HL-60/S4 treated with phorbol 12-myristate 13-acetate at 8.2 ng/mL for 4 days and 3 days (cell line): ENCODE measurements around the gene CD40LG.

Source experiments
- in situ Hi-C: fragments of 300-500 bp; cut with MboI; formaldehyde crosslinking; loops from 2 replicates; pipeline ENCODE4 v1.15.0; 2022; ENCODE audit warnings: low sequenced_read_pairs

Gene CD40LG

GRCh38 chrX:136647677-136648360 lies at the start of gene CD40LG:
Gene CD40LG, plus strand, starts transcription at chrX:136648158. Its CDS starts 91 bp downstream, at chrX:136648249.
- in situ Hi-C loops = no loop called here

GRCh38 chrX:136598631-136599030 lies 49.3 kb upstream of the CD40LG start:
- in situ Hi-C loops = no loop called here

GRCh38 chrX:136600059-136600458 lies 47.9 kb upstream of the CD40LG start:
- in situ Hi-C loops = no loop called here

GRCh38 chrX:136607236-136607635 lies 40.7 kb upstream of the CD40LG start:
- in situ Hi-C loops = no loop called here

- in situ Hi-C loops = no loop called here
These were observed 39.5 kb upstream of the CD40LG start for GRCh38 chrX:136608295-136608933.

- in situ Hi-C loops = no loop called here
These were observed 30.8 kb upstream of the CD40LG start for GRCh38 chrX:136616987-136617685.

GRCh38 chrX:136619899-136620505 lies 28.0 kb upstream of the CD40LG start:
- in situ Hi-C loops = no loop called here

GRCh38 chrX:136620780-136621179 lies 27.2 kb upstream of the CD40LG start:
- in situ Hi-C loops = no loop called here

GRCh38 chrX:136622568-136622967 lies 25.4 kb upstream of the CD40LG start:
- in situ Hi-C loops = no loop called here

GRCh38 chrX:136623396-136623795 lies 24.6 kb upstream of the CD40LG start:
- in situ Hi-C loops = no loop called here

- in situ Hi-C loops = no loop called here
These were observed 22.7 kb upstream of the CD40LG start for GRCh38 chrX:136625246-136625645.

- in situ Hi-C loops = no loop called here
These were observed 21.7 kb upstream of the CD40LG start for GRCh38 chrX:136626237-136626636.

- in situ Hi-C loops = no loop called here
These were observed 21.1 kb upstream of the CD40LG start for GRCh38 chrX:136626891-136627290.

GRCh38 chrX:136627409-136627808 lies 20.5 kb upstream of the CD40LG start:
- in situ Hi-C loops = no loop called here

- in situ Hi-C loops = no loop called here
These were observed 18.7 kb upstream of the CD40LG start for GRCh38 chrX:136629084-136629750.

- in situ Hi-C loops = no loop called here
These were observed 17.1 kb upstream of the CD40LG start for GRCh38 chrX:136630881-136631280.

GRCh38 chrX:136635235-136635634 lies 12.7 kb upstream of the CD40LG start:
- in situ Hi-C loops = no loop called here

- in situ Hi-C loops = no loop called here
These were observed 11.8 kb upstream of the CD40LG start for GRCh38 chrX:136636121-136636520.

- in situ Hi-C loops = no loop called here
These were observed 8.3 kb upstream of the CD40LG start for GRCh38 chrX:136639506-136640176.

GRCh38 chrX:136643243-136643642 lies 4.7 kb upstream of the CD40LG start:
- in situ Hi-C loops = no loop called here
